GM12864 (cell line): ENCODE results near the gene PEX7.
"Not testable (repeated sequence)": the region's sequence is repeated elsewhere in the genome, so short reads cannot be mapped to it uniquely, and the experiment has no call there.

Experiments used
- DNase-seq: peaks from one replicate; pipeline ENCODE4 v3.0.0-alpha.2; 2011; ENCODE audit warnings: low read depth
- H3K4me3 ChIP-seq: 2 replicates; pipeline ENCODE4 v1.5.1; 2011; ENCODE audit warnings: mild to moderate bottlenecking, low read depth, low read length, control low read depth
- TF ChIP-seq, protein P1 (sequence below): IDR thresholded peaks from 2 replicates; pipeline ENCODE4 v1.5.1; 2011; ENCODE audit warnings: low read depth, mild to moderate bottlenecking, moderate library complexity, low read length, control low read depth, inconsistent platforms; ENCODE audit errors: missing control alignments

The PEX7 gene

GRCh38 chr6:136863752-136864151 lies 41.4 kb downstream of the PEX7 start:
- DNase-seq = no peak
- H3K4me3 ChIP-seq = no peak overlapping the region
- TF ChIP-seq, protein P1, sequence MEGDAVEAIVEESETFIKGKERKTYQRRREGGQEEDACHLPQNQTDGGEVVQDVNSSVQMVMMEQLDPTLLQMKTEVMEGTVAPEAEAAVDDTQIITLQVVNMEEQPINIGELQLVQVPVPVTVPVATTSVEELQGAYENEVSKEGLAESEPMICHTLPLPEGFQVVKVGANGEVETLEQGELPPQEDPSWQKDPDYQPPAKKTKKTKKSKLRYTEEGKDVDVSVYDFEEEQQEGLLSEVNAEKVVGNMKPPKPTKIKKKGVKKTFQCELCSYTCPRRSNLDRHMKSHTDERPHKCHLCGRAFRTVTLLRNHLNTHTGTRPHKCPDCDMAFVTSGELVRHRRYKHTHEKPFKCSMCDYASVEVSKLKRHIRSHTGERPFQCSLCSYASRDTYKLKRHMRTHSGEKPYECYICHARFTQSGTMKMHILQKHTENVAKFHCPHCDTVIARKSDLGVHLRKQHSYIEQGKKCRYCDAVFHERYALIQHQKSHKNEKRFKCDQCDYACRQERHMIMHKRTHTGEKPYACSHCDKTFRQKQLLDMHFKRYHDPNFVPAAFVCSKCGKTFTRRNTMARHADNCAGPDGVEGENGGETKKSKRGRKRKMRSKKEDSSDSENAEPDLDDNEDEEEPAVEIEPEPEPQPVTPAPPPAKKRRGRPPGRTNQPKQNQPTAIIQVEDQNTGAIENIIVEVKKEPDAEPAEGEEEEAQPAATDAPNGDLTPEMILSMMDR = no peak

DNA sequence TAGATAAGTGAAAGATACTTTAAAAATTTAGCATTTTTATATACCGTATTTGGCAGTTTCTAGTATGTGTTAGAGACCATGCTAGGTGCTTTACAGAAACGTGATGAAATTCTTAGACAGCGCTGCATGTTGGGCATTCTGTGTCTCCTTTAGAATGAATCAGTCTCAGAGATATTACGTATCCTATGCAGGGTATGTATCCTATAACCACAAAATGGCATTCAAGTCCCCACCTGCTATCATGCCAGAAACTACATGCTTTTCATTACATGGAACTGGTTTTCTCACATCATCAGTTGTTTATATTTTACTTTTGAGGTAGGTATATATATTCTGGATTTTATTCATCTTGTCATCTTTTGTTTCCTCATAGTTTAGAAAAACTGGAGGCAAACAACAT lies 42.3 kb downstream of the PEX7 start:
- no peak for DNase-seq
- H3K4me3 ChIP-seq = no peak overlapping the region
- TF ChIP-seq, protein P1 = no peak

- TF ChIP-seq, protein P1 = no peak
- no peak overlapping the region for H3K4me3 ChIP-seq
- no peak for DNase-seq
Measured at GRCh38 chr6:136866872-136867416, 44.6 kb downstream of the PEX7 start.

DNA sequence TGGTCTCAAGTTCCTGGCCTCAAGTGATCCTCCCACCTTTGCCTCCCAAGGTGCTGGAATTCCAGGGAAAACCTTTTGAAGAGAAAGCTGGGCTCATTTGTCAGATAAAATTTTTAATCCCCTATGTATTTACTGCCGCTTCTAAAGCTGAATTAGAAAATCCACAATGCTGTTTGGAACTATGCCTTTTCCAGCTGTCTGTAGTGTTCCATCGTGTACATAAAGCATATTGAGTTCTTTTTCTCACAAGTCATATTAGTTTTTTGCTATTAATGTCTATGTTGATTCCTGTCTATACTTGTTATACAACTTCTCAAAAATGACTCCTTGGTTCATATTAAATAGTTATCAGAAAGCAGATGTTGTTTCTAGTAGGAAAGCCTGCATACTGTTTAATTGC lies 47.1 kb downstream of the PEX7 start:
- DNase-seq = no peak
- TF ChIP-seq, protein P1 = no peak

DNA sequence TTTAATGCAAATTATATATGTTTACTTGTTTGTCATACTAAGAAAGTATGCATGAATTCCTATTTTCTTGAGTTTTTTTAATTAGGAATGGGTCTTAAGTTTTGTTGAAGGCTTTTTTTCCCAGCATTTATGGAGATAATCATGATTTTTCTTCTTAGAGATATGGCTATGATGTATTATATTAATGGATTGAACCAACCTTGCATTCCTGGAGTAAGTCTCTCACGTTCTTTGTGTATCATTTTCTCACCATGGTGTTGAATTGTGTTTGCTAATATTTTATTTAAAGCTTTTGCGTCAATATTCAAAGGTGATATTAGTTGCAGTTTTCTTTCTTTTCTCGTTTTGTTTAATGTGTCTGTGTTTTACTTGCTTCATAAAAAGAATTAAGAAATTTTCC lies 51.4 kb downstream of the PEX7 start:
- no peak for DNase-seq
- H3K4me3 ChIP-seq = no peak overlapping the region
- TF ChIP-seq, protein P1 = no peak

More for the DNA sequence above, 47.1 kb downstream of the PEX7 start:
- no peak overlapping the region for H3K4me3 ChIP-seq

- H3K4me3 ChIP-seq, DNase-seq: not testable (repeated sequence)
Measured at GRCh38 chr6:136876469-136876868, 54.1 kb downstream of the PEX7 start.

DNA sequence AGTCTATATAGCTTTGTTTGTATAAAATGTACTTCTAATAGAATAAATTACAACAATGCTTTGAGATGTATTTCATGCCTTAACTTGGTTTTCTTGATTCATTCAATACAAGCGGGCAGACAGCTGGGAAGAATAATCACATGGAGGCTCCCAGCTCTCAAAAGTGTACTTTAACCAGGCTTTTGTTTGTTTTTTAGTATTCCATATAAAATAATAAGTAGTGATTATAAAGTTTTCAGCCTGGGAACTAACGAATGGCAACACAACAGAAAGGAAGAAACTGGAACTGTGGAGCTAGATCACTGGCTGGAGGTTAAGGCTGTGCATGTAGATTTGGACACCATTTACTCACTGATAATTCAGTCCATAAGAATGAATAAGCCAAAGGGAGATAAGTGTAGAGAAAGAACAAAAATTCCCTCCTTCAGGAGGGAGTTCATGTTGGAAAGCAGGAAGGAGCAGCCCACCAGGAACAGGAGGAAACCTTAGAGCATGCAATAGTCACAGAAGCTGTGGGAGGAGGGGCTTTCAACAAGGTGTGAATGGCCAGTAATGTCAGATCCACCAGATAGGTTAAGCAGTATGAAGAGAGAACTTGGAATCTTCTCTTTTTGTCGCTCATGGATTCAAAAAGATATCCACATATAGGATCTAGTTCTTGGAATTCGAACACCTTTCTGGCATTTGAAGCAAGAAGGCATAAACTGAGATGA lies 58.5 kb downstream of the PEX7 start:
- DNase-seq = no peak
- TF ChIP-seq, protein P1 = no peak

More for the DNA sequence above, 58.5 kb downstream of the PEX7 start:
- no peak overlapping the region for H3K4me3 ChIP-seq
